ENCODE data around the gene LPP.

Gene LPP

GRCh38 chr3:188573291-188573940, 419.5 kb downstream of the LPP start:
- FAIRE-seq, result no peak
- DNase-seq (ENCODE audit: insufficient read length, low spot score), result no peak
- TF ChIP-seq TAF1 (IDR thresholded peaks at IDR 0.05; ENCODE audit: low read depth, low read length), result no peak
- TF ChIP-seq PAX5 (IDR thresholded peaks at IDR 0.05; ENCODE audit: insufficient read depth, low read length, severe bottlenecking), result no peak
- TF ChIP-seq POLR2AphosphoS5 (IDR thresholded peaks at IDR 0.05; ENCODE audit: low read depth, low read length), result no peak
- TF ChIP-seq POU2F2 (IDR thresholded peaks at IDR 0.05; ENCODE audit: low read depth, low read length), result no peak
- TF ChIP-seq POLR2A (IDR thresholded peaks at IDR 0.05; ENCODE audit: low read depth, low read length), result no peak
- TF ChIP-seq SPI1 (IDR thresholded peaks at IDR 0.05; ENCODE audit: low read depth, low read length), result no peak

DNA sequence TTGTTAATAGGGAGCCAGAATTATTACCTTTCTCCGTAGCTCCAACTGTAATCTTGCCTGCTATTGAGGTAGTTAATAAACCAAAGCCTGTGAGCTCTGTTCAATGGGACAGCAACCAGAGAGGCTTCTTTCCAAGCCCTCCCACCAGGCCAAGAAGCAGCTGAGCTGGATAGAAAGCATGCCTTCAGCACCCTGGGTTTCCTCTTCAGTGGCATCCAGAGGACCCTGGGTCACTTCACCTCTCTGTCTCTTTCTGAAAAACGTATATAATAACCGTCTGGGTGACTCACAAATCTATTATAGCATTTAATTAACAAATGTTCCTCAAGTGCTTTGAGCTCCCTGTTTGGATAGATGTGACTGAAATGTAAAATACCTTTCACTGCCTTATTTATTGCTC, 420.0 kb downstream of the LPP start:
- FAIRE-seq (no peak), DNase-seq (ENCODE audit: insufficient read length, low spot score) (no peak)
- TF ChIP-seq POU2F2 (IDR thresholded peaks at IDR 0.05; ENCODE audit: low read depth, low read length) (no peak), TAF1 (IDR thresholded peaks at IDR 0.05; ENCODE audit: low read depth, low read length) (no peak), POLR2AphosphoS5 (IDR thresholded peaks at IDR 0.05; ENCODE audit: low read depth, low read length) (no peak), POLR2A (IDR thresholded peaks at IDR 0.05; ENCODE audit: low read depth, low read length) (no peak), SPI1 (IDR thresholded peaks at IDR 0.05; ENCODE audit: low read depth, low read length) (no peak), PAX5 (IDR thresholded peaks at IDR 0.05; ENCODE audit: insufficient read depth, low read length, severe bottlenecking) (no peak)

DNA sequence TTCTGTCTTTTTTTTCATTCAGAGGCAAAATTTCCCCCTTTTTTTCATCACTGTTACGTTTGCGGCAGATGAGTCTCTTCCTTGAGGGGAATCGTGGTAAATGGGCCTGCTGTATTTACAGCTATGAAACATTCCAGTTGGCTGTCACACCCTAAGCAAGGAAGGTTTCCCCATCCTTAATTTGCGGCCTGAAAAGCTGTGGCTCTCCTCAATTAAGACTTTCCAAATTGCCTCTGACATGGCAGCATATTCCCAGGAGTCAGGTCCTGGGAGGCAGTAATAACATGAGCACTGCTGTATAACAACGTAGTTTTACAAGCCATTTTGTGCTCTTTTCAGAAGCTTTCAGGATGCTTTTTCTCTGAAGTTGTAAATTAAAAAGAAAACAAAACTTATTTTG, 420.9 kb downstream of the LPP start:
- no peak for TF ChIP-seq PAX5 (IDR thresholded peaks at IDR 0.05; ENCODE audit: insufficient read depth, low read length, severe bottlenecking)
- no peak for TF ChIP-seq POLR2AphosphoS5 (IDR thresholded peaks at IDR 0.05; ENCODE audit: low read depth, low read length)
- no peak for TF ChIP-seq TAF1 (IDR thresholded peaks at IDR 0.05; ENCODE audit: low read depth, low read length)
- FAIRE-seq (no peak), DNase-seq (ENCODE audit: insufficient read length, low spot score) (no peak)

DNA sequence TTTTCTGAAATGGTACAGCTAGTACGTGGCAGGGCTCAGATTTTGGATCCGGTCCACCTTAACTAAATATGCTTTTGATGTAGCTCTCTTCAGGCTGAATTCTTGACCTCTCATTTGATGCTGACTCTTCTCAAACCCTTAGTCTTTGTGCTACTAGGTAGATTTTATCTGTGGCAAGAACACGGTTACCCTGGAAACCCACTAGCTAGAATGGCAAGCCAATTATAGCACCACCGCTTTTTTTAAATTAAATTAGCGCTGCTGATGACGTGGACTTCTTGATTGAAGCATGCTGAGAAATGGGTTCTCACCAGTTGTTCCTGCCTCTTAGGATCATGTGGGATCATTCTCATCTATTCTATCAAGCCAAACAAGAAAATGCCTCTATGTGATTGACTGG, 421.5 kb downstream of the LPP start:
- TF ChIP-seq TAF1 (IDR thresholded peaks at IDR 0.05; ENCODE audit: low read depth, low read length) (no peak), POLR2AphosphoS5 (IDR thresholded peaks at IDR 0.05; ENCODE audit: low read depth, low read length) (no peak), SPI1 (IDR thresholded peaks at IDR 0.05; ENCODE audit: low read depth, low read length) (no peak), POU2F2 (IDR thresholded peaks at IDR 0.05; ENCODE audit: low read depth, low read length) (no peak), PAX5 (IDR thresholded peaks at IDR 0.05; ENCODE audit: insufficient read depth, low read length, severe bottlenecking) (no peak), POLR2A (IDR thresholded peaks at IDR 0.05; ENCODE audit: low read depth, low read length) (no peak)
- DNase-seq (ENCODE audit: insufficient read length, low spot score) (no peak), FAIRE-seq (no peak)

DNA sequence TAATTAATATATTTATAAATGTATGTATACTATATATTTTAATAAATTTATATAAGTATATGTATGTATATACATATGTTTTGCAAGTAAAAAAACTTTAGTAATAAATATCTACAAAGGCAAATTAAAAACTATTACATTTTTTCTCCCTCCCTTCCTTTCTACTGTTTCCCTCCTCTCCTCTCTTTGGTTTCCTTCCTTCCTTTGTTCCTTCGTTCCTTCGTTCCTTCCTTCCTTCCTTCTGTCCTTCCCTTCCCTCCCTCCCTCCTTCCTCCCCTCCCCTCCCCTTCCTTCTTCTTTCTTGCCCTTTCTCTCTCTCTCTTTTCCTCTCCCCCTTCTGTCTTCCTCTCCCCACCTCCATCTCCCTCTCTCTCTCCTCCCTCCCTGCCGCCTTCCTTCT, 423.6 kb downstream of the LPP start:
- DNase-seq (ENCODE audit: insufficient read length, low spot score) (no peak), FAIRE-seq (no peak)
- TF ChIP-seq SPI1 (IDR thresholded peaks at IDR 0.05; ENCODE audit: low read depth, low read length) (no peak), POLR2A (IDR thresholded peaks at IDR 0.05; ENCODE audit: low read depth, low read length) (no peak), TAF1 (IDR thresholded peaks at IDR 0.05; ENCODE audit: low read depth, low read length) (no peak), PAX5 (IDR thresholded peaks at IDR 0.05; ENCODE audit: insufficient read depth, low read length, severe bottlenecking) (no peak), POU2F2 (IDR thresholded peaks at IDR 0.05; ENCODE audit: low read depth, low read length) (no peak), POLR2AphosphoS5 (IDR thresholded peaks at IDR 0.05; ENCODE audit: low read depth, low read length) (no peak)

- FAIRE-seq (no peak), DNase-seq (ENCODE audit: insufficient read length, low spot score) (no peak)
Observed at GRCh38 chr3:188578576-188579363, 424.8 kb downstream of the LPP start.

DNA sequence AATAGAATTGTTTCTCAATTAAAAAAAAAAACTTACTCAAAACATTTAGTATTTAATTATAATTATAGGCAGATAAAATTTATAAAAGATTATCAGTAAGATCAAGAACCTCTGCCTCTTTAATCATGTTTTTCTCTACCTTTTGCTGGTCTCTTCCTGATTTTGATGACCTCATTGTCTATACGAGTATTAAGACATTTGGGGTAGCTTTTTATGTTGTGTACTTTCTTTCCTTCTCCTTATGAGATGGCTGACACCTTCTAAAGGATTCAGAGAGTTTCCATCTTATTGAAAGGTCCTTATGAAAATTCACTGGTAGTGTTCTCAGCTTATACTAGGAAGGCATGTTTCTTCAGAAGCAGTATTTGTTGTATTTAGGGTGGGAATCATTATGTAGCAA, 426.3 kb downstream of the LPP start:
- TF ChIP-seq POLR2AphosphoS5 (IDR thresholded peaks at IDR 0.05; ENCODE audit: low read depth, low read length), result no peak
- TF ChIP-seq TAF1 (IDR thresholded peaks at IDR 0.05; ENCODE audit: low read depth, low read length), result no peak
- TF ChIP-seq POLR2A (IDR thresholded peaks at IDR 0.05; ENCODE audit: low read depth, low read length), result no peak
- TF ChIP-seq SPI1 (IDR thresholded peaks at IDR 0.05; ENCODE audit: low read depth, low read length), result no peak
- no peak for TF ChIP-seq POU2F2 (IDR thresholded peaks at IDR 0.05; ENCODE audit: low read depth, low read length)
- no peak for TF ChIP-seq PAX5 (IDR thresholded peaks at IDR 0.05; ENCODE audit: insufficient read depth, low read length, severe bottlenecking)
- DNase-seq (ENCODE audit: insufficient read length, low spot score), result no peak
- no peak for FAIRE-seq

More at GRCh38 chr3:188578576-188579363, 424.8 kb downstream of the LPP start:
- TF ChIP-seq PAX5 (IDR thresholded peaks at IDR 0.05; ENCODE audit: insufficient read depth, low read length, severe bottlenecking) (no peak), POLR2AphosphoS5 (IDR thresholded peaks at IDR 0.05; ENCODE audit: low read depth, low read length) (no peak), SPI1 (IDR thresholded peaks at IDR 0.05; ENCODE audit: low read depth, low read length) (no peak), POU2F2 (IDR thresholded peaks at IDR 0.05; ENCODE audit: low read depth, low read length) (no peak), POLR2A (IDR thresholded peaks at IDR 0.05; ENCODE audit: low read depth, low read length) (no peak), TAF1 (IDR thresholded peaks at IDR 0.05; ENCODE audit: low read depth, low read length) (no peak)

DNA sequence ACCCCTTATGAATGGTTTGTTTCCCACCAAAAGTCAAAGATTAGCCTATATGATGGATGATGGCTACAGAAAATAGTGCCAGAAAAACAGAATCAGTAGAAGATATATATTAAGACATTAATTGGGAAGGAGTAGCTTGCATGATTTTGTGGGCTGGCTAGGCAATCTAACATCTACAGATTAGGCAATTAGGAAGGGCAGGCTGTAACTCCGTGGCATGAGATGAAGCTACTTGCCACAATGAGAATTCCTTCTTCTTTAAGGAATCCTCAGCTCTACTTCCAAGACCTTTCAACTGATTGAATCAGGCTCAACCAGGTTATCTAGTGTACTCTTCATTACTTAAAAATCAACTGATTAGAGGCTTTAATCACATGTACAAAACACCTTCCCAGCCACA, 426.7 kb downstream of the LPP start:
- no peak for FAIRE-seq
- no peak for TF ChIP-seq SPI1 (IDR thresholded peaks at IDR 0.05; ENCODE audit: low read depth, low read length)
- no peak for TF ChIP-seq POLR2A (IDR thresholded peaks at IDR 0.05; ENCODE audit: low read depth, low read length)
- TF ChIP-seq POU2F2 (IDR thresholded peaks at IDR 0.05; ENCODE audit: low read depth, low read length), result no peak
- TF ChIP-seq POLR2AphosphoS5 (IDR thresholded peaks at IDR 0.05; ENCODE audit: low read depth, low read length), result no peak
- TF ChIP-seq TAF1 (IDR thresholded peaks at IDR 0.05; ENCODE audit: low read depth, low read length), result no peak
- no peak for TF ChIP-seq PAX5 (IDR thresholded peaks at IDR 0.05; ENCODE audit: insufficient read depth, low read length, severe bottlenecking)
- DNase-seq (ENCODE audit: insufficient read length, low spot score), result no peak

GRCh38 chr3:188581365-188581764, 427.4 kb downstream of the LPP start:
- no peak for FAIRE-seq

More at GRCh38 chr3:188581365-188581764, 427.4 kb downstream of the LPP start:
- no peak for DNase-seq (ENCODE audit: insufficient read length, low spot score)
- TF ChIP-seq PAX5 (IDR thresholded peaks at IDR 0.05; ENCODE audit: insufficient read depth, low read length, severe bottlenecking) (no peak), POU2F2 (IDR thresholded peaks at IDR 0.05; ENCODE audit: low read depth, low read length) (no peak), POLR2A (IDR thresholded peaks at IDR 0.05; ENCODE audit: low read depth, low read length) (no peak), SPI1 (IDR thresholded peaks at IDR 0.05; ENCODE audit: low read depth, low read length) (no peak)

Measured in GM12891 (cell line).